ENCODE results near the gene SRSF3. TPM values are rescaled to one million over a fixed set of nuclear protein-coding genes. Genes with fewer than 3 reads are reported as not detected.
A peak's percentile ranks its signal among the peaks of the same experiment; 100 is the strongest.
"Not testable (repeated sequence)": the region's sequence is repeated elsewhere in the genome, so short reads cannot be mapped to it uniquely, and the experiment has no call there.

The SRSF3 gene
- total RNA-seq, 1 donor from 2014 or later = 455 TPM

GRCh38 chr6:36597775-36598174, 3.6 kb downstream of the SRSF3 start:
- no peak for DNase-seq (ENCODE audit: extremely low spot score, unreplicated experiment)
- Mint-ChIP-seq H3K4me1 (ENCODE audit: unreplicated experiment) (peaks cover 51% of the 10 kb centered on the region), H3K27me3 (peaks cover 11% of the 10 kb centered on the region), H3K27ac (peak overlapping the region; percentile 100), H3K36me3 (peaks cover 65% of the 10 kb centered on the region), H3K9me3 (no peaks in the 10 kb centered on the region), H3K4me3 (peak overlapping the region; percentile 99)
- no peak for TF ChIP-seq CTCF (conservative IDR thresholded peaks at IDR 0.05)

- Mint-ChIP-seq H3K4me1 (ENCODE audit: unreplicated experiment) (peaks cover 50% of the 10 kb centered on the region), H3K4me3 (peak overlapping the region; percentile 99), H3K27me3 (peaks cover 11% of the 10 kb centered on the region), H3K9me3 (no peaks in the 10 kb centered on the region), H3K27ac (peak overlapping the region; percentile 84), H3K36me3 (peaks cover 70% of the 10 kb centered on the region)
- no peak for TF ChIP-seq CTCF (conservative IDR thresholded peaks at IDR 0.05)
- no peak for DNase-seq (ENCODE audit: extremely low spot score, unreplicated experiment)
These were observed 4.2 kb downstream of the SRSF3 start for GRCh38 chr6:36598326-36598725.

- Mint-ChIP-seq H3K9me3 (no peaks in the 10 kb centered on the region), H3K36me3 (peaks cover 75% of the 10 kb centered on the region), H3K4me1 (ENCODE audit: unreplicated experiment) (peaks cover 46% of the 10 kb centered on the region), H3K4me3 (peak overlapping the region; percentile 99), H3K27ac (peak overlapping the region; percentile 84), H3K27me3 (peaks cover 11% of the 10 kb centered on the region)
- no peak for TF ChIP-seq CTCF (conservative IDR thresholded peaks at IDR 0.05)
- DNase-seq (ENCODE audit: extremely low spot score, unreplicated experiment) = no peak
These were observed 4.7 kb downstream of the SRSF3 start for GRCh38 chr6:36598739-36599318.

GRCh38 chr6:36599791-36600209, 5.6 kb downstream of the SRSF3 start:
- Mint-ChIP-seq H3K27me3 (peaks cover 7% of the 10 kb centered on the region), H3K36me3 (peaks cover 79% of the 10 kb centered on the region), H3K9me3 (no peaks in the 10 kb centered on the region), H3K4me3 (peak overlapping the region; percentile 99), H3K27ac (peak overlapping the region; percentile 84), H3K4me1 (ENCODE audit: unreplicated experiment) (peaks cover 49% of the 10 kb centered on the region)
- TF ChIP-seq CTCF (conservative IDR thresholded peaks at IDR 0.05) = no peak
- no peak for DNase-seq (ENCODE audit: extremely low spot score, unreplicated experiment)

- peak overlapping the region; percentile 99 for H3K4me3 Mint-ChIP-seq
- TF ChIP-seq CTCF (conservative IDR thresholded peaks at IDR 0.05) = no peak
- H3K27ac Mint-ChIP-seq = peak overlapping the region; percentile 27
- H3K36me3 Mint-ChIP-seq = peaks cover 78% of the 10 kb centered on the region
- no peak for DNase-seq (ENCODE audit: extremely low spot score, unreplicated experiment)
- no peaks in the 10 kb centered on the region for H3K27me3 Mint-ChIP-seq
- peaks cover 55% of the 10 kb centered on the region for H3K4me1 Mint-ChIP-seq (ENCODE audit: unreplicated experiment)
- no peaks in the 10 kb centered on the region for H3K9me3 Mint-ChIP-seq
These were observed 6.5 kb downstream of the SRSF3 start for GRCh38 chr6:36600564-36601146.

GRCh38 chr6:36601818-36602217, 7.7 kb downstream of the SRSF3 start:
- peaks cover 74% of the 10 kb centered on the region for H3K36me3 Mint-ChIP-seq
- not testable (repeated sequence) for H3K27me3 Mint-ChIP-seq; DNase-seq (ENCODE audit: extremely low spot score, unreplicated experiment); H3K9me3 Mint-ChIP-seq
- peaks cover 56% of the 10 kb centered on the region for H3K4me1 Mint-ChIP-seq (ENCODE audit: unreplicated experiment)
- peak overlapping the region; percentile 27 for H3K27ac Mint-ChIP-seq
- H3K4me3 Mint-ChIP-seq = peak overlapping the region; percentile 64

All from type B pancreatic cell (in vitro differentiated cells).